GM10248 (cell line): ENCODE measurements around the gene RELCH.

Experiments used
- CTCF ChIA-PET: fragments of 300-600 bp; sonication (Branson Sonifier 250); formaldehyde crosslinking; extraction: SDS; loops from one replicate; lab custom pipeline; 2021; ENCODE audit warnings: antibody characterized with exemption; lab: Yijun Ruan, JAX
- POLR2A ChIA-PET: fragments of 350-650 bp; sonication (Branson Sonifier 250); formaldehyde crosslinking; extraction: SDS; loops from one replicate; lab custom pipeline; 2020; ENCODE audit warnings: antibody characterized with exemption; lab: Yijun Ruan, JAX
- DNase-seq: peaks from one replicate; pipeline ENCODE4 v3.0.0; 2012; ENCODE audit errors: extremely low spot score
- CTCF ChIP-seq: IDR thresholded peaks from 2 replicates; pipeline ENCODE4 v1.5.1; 2012; ENCODE audit warnings: mild to moderate bottlenecking, low read depth; ENCODE audit errors: extremely low read depth, missing control alignments, control extremely low read depth

The RELCH gene

GRCh38 chr18:62348474-62348873 is 161.4 kb downstream of the RELCH start:
- POLR2A ChIA-PET, result no interaction called here
- no peak for DNase-seq
- no peak for TF ChIP-seq CTCF
- CTCF ChIA-PET, result interaction anchor here (0.9 kb wide), 1 partner anchor 77 kb away, joined by 3 read pairs; no protein-coding TSS in a partner anchor

GRCh38 chr18:62353170-62353569 is 166.1 kb downstream of the RELCH start:
- no peak for TF ChIP-seq CTCF
- ChIA-PET POLR2A (no interaction called here), CTCF (no interaction called here)
- no peak for DNase-seq

- ChIA-PET POLR2A (no interaction called here), CTCF (no interaction called here)
- no peak for TF ChIP-seq CTCF
- DNase-seq, result no peak
Observed at GRCh38 chr18:62354151-62354550, 167.1 kb downstream of the RELCH start.

GRCh38 chr18:62357079-62357719 is 170.1 kb downstream of the RELCH start:
- ChIA-PET CTCF (interaction anchor here (1.3 to 1.5 kb wide), 2 partner anchors 11 to 30 kb away, joined by 3 to 4 read pairs; no protein-coding TSS in a partner anchor), POLR2A (no interaction called here)
- no peak for DNase-seq
- TF ChIP-seq CTCF, result no peak
